Cardiac muscle cell (in vitro differentiated cells and primary cell): ENCODE data around the gene CCL27. TPM values are rescaled to one million over a fixed set of nuclear protein-coding genes. Genes with fewer than 3 reads are reported as not detected.

Experiments used
- DNase-seq, 2 donors: peaks; one replicate each; pipeline versions ENCODE4 v3.0.0 to v3.0.0-alpha.2; 2010 to 2017; ENCODE audit warnings: low read depth in 1 of 2, low spot score in 1 of 2
- H3K27ac ChIP-seq: fragments of 200-600 bp; sonication (generic); 2 replicates; pipeline ENCODE4 v1.5.1; 2016
- H3K27me3 ChIP-seq: fragments of 200-600 bp; sonication (generic); 2 replicates; pipeline ENCODE4 v1.6.0; 2016; ENCODE audit warnings: control low read depth
- H3K36me3 ChIP-seq: fragments of 200-600 bp; sonication (generic); 2 replicates; pipeline ENCODE4 v1.5.1; 2016; ENCODE audit warnings: control low read depth
- H3K4me1 ChIP-seq: fragments of 200-600 bp; sonication (generic); 2 replicates; pipeline ENCODE4 v1.8.1; 2017; ENCODE audit warnings: low read depth, mild to moderate bottlenecking, mixed run types
- H3K4me3 ChIP-seq: fragments of 200-600 bp; sonication (generic); 2 replicates; pipeline ENCODE4 v1.5.1; 2016; ENCODE audit warnings: mild to moderate bottlenecking
- H3K9me3 ChIP-seq: fragments of 200-600 bp; sonication (generic); 2 replicates; pipeline ENCODE4 v1.5.1; 2017; ENCODE audit warnings: low read depth, mild to moderate bottlenecking, control low read depth
- polyA plus RNA-seq: library from polyadenylated mRNA; unstranded; fragments of >200 nt; fragmentation: Nextera tagmentation; extraction: Ambion mirVana; gene quantifications from 2 replicates; pipeline ENCODE4 v1.2.1, GENCODE V29; 2016
- total RNA-seq: library from RNA; depleted of rRNA; stranded (reverse); fragments of >200 nt; gene quantifications from 2 replicates; pipeline ENCODE4 v1.2.3, GENCODE V29; 2016
- TF ChIP-seq, protein P1 (sequence below): IDR thresholded peaks from 2 replicates; pipeline ENCODE4 v1.5.1; 2012; ENCODE audit warnings: low read depth, mild to moderate bottlenecking, low read length

The CCL27 gene
- total and polyA plus RNA-seq, 2 experiments from 2014 or later, result 0.77 to 1.3 TPM

DNA sequence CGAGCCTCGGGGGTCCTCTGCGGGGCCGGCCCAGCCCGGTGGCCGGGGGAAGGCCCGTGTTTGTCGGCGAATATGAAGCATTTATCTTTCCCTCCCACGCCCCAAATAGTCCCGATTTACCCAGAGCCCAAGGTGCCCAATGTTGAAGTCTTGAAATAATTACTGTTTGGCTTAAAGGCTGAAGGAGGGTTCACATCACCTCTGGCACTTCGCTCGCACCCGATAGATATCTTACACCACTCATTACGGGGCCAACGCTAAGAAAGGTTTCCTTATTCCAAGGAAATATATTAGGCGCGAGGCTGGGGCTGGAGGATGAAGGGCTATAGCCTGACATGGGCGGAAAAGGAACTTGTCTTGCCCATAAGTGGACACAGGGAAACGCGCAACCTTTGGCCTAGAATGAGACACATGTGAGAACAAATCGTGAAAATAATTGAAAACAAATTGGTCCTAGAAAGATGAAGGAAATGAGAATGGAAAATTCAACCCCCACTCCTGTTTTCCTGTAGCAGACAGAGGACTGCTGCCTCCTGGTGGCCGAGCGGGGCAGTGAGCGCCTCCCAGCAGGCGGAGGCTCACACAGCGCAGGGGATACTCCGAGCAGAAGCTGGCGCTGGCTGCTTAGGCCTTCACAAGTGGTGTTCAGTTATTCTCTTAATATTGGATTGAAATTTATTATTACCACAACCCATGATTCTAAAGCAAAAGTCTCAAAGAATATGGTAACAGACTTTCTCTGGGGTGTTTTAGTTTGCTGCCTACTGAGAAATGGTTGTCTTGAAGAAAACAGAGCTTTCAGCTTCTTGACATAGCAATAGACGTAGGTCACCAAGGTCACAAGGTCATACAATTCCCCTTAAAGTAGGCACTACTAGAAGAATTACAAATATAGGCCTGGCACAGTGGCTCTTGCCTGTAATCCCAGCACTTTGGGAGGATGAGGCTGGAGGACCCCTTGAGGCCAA, 39.6 kb upstream of the CCL27 start:
- peak; percentile 84 to 91 for DNase-seq
- Histone ChIP-seq H3K9me3 (no peaks in the 10 kb centered on the region), H3K4me1 (no peaks in the 10 kb centered on the region), H3K27me3 (peaks cover 39% of the 10 kb centered on the region), H3K4me3 (peak overlapping the region; percentile 31), H3K27ac (no peak overlapping the region), H3K36me3 (no peaks in the 10 kb centered on the region)
- TF ChIP-seq, protein P1, sequence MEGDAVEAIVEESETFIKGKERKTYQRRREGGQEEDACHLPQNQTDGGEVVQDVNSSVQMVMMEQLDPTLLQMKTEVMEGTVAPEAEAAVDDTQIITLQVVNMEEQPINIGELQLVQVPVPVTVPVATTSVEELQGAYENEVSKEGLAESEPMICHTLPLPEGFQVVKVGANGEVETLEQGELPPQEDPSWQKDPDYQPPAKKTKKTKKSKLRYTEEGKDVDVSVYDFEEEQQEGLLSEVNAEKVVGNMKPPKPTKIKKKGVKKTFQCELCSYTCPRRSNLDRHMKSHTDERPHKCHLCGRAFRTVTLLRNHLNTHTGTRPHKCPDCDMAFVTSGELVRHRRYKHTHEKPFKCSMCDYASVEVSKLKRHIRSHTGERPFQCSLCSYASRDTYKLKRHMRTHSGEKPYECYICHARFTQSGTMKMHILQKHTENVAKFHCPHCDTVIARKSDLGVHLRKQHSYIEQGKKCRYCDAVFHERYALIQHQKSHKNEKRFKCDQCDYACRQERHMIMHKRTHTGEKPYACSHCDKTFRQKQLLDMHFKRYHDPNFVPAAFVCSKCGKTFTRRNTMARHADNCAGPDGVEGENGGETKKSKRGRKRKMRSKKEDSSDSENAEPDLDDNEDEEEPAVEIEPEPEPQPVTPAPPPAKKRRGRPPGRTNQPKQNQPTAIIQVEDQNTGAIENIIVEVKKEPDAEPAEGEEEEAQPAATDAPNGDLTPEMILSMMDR, result peak; percentile 99

DNA sequence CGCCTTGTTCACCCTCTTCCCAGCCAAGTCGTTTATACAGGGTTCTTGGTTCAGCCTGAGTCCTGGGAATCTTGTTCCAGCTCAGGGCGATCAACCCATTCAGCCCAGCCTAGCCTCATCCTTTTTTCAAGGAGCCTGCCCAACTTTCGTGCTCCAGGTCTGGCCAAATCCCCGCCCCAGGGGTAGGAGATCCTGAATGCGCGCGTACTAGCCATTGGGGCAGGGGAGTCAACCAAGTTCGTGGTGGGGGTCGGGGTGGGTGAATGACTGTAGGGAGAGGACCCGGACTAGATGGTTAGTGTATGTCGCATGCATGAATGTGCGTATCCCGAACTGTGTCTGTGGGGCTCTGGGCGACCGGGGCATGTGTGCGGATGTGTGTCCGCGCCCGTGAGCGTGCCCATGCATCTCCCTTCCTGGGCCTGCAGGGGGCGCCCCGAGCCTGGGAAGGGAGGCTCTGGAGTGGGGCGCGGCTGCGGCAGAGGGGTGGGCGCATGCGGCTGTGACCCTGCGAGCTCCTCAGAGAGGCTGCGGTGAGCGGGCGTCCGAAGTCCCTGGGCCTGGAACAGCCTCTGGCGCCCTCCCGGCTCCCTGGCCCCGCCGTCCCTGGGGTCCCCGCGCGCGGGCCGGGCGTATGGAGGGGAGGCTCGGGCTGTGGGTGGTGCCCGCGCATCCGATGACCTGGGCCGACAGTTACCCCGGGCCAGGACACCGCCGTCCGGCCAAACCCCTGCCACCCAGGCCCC, 38.7 kb upstream of the CCL27 start:
- H3K4me3 ChIP-seq, result peak overlapping the region; percentile 31
- H3K9me3 ChIP-seq, result no peaks in the 10 kb centered on the region
- H3K4me1 ChIP-seq, result no peaks in the 10 kb centered on the region
- TF ChIP-seq, protein P1, result peak; percentile 89
- H3K27me3 ChIP-seq, result peaks cover 42% of the 10 kb centered on the region
- H3K27ac ChIP-seq, result no peak overlapping the region
- H3K36me3 ChIP-seq, result no peaks in the 10 kb centered on the region
- DNase-seq, result peak; percentile 74 to 84

DNA sequence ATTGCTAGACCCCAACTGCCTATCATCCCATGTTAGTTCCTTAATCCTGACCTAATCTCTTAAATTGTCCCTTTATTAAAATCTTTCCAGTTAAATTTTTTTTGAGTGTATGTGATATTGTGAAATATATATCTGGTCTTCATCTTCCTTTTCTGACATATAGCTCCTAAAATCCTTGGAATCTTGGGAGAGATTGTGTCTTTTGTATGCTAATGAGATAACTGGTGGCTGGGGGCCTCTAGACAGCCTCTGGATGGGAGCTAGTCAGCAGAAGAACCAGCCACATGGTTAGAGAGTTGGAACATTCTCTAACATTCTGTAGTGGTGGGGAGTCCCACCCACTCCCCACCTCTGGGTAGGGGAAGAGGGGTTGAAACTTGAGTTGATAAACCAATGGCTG, 32.4 kb upstream of the CCL27 start:
- H3K27me3 ChIP-seq, result peaks cover 27% of the 10 kb centered on the region
- TF ChIP-seq, protein P1, result no peak
- H3K4me3 ChIP-seq, result no peak overlapping the region
- H3K27ac ChIP-seq, result no peak overlapping the region
- no peak for DNase-seq
- no peaks in the 10 kb centered on the region for H3K9me3 ChIP-seq
- H3K36me3 ChIP-seq, result no peaks in the 10 kb centered on the region
- H3K4me1 ChIP-seq, result no peaks in the 10 kb centered on the region

DNA sequence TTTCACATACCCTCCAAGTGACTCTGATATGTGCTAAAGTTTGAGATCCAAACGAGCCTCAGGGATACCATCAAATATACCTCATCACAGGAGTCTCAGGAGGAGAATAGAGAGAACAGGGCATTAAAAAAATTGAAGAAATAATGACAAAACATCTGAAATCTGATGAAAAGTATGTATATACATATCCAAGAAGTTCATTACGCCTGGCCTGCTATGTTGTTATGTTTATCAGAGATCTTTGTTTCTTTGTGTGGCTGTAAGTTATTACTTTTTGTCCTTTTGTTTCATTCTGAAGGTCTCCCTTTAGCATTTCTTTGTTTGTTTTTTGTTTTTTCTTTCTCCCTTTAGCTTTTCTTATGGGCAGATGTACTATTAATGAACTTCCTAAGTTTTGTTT, 31.1 kb upstream of the CCL27 start:
- Histone ChIP-seq H3K27ac (no peak overlapping the region), H3K27me3 (peaks cover 15% of the 10 kb centered on the region), H3K36me3 (no peaks in the 10 kb centered on the region), H3K4me3 (no peak overlapping the region), H3K4me1 (no peaks in the 10 kb centered on the region), H3K9me3 (no peaks in the 10 kb centered on the region)
- no peak for DNase-seq
- TF ChIP-seq, protein P1, result no peak

DNA sequence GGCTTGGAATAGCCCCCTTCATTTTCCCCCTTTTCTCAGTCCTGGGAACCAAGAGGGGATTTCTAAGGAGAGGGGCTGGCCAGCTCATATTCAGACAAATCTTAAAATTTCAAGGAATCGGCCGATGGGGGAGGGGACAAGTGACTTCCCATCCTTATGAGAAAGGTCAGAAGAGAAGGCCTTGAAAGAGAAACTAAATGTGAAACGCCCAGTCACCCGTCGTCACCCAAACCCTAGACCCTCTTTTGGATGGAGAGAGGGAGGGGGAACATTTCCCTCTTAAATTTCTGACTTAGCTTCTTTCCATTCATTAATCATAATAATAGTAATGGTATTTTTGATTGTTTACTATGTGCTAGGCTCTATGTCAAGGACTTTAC, 29.5 kb upstream of the CCL27 start:
- TF ChIP-seq, protein P1, result no peak
- no peak overlapping the region for H3K27ac ChIP-seq
- no peak overlapping the region for H3K4me3 ChIP-seq
- no peaks in the 10 kb centered on the region for H3K9me3 ChIP-seq
- no peaks in the 10 kb centered on the region for H3K4me1 ChIP-seq
- DNase-seq, result no peak
- no peaks in the 10 kb centered on the region for H3K36me3 ChIP-seq
- peaks cover 3% of the 10 kb centered on the region for H3K27me3 ChIP-seq
